ENCODE data around the gene POFUT1. TPM values are rescaled to one million over a fixed set of nuclear protein-coding genes. Genes with fewer than 3 reads are reported as not detected.
A peak's percentile ranks its signal among the peaks of the same experiment; 100 is the strongest.

POFUT1 gene
- polyA plus RNA-seq (2012; ENCODE audit: low read depth, missing spikeins): 10.7 TPM

DNA sequence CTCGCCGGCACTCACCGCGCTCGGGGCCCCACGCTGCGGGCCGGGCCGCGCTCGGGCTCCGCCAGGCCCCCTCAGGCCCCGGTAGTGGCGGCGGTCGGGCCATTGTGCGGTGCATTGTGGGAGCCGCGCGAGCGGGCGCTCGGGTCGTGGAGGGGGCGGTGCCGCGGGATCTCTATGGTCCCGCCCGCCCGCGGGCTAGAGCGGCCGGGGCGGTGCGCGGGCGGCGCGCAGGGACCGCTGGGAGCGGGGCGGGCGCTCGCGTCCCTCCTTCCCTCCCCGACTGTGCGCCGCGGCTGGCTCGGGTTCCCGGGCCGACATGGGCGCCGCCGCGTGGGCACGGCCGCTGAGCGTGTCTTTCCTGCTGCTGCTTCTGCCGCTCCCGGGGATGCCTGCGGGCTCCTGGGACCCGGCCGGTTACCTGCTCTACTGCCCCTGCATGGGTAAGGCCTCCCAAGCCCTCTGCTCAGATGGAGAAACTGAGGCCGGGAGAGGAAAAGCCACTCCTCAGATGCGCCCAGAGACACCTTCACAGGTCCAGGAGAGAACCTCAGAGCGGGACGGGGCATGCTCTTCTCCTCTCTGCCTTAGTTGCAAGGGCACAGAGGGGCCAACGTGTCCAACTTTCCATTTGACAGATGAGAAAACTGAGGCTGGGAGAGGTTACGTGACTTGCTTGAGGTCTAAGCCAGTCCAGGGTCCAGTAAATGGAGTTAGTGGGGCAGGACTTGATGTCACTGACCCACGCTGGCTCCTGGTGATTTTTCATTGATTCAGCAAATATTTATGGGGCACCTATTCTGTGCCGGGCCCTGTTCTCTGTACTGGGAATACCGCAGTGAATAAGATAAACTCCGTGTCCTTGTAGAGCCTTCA lies at the start of gene POFUT1, which contains the start of gene PLAGL2:
Gene POFUT1 (plus strand): TSS at position 255 of the 873 bp plus-strand sequence. CDS start 62 bp downstream, at position 317.
Gene PLAGL2 (minus strand): TSS at position 118 of the 873 bp plus-strand sequence. CDS start 5,565 bp downstream, outside the sequence.
- peak; percentile 54; the same call in 1 of the 2 replicates for TF ChIP-seq POLR2AphosphoS5 (IDR thresholded peaks at IDR 0.05; ENCODE audit: low read depth, low read length)
- no peak for TF ChIP-seq POU2F2 (IDR thresholded peaks at IDR 0.05; ENCODE audit: low read depth, low read length)
- peak; percentile 17 for TF ChIP-seq PAX5 (IDR thresholded peaks at IDR 0.05; ENCODE audit: insufficient read depth, low read length, severe bottlenecking)
- peak; percentile 91 for TF ChIP-seq TAF1 (IDR thresholded peaks at IDR 0.05; ENCODE audit: low read depth, low read length)
- peak; percentile 71; the same call in 1 of the 2 replicates for TF ChIP-seq POLR2A (IDR thresholded peaks at IDR 0.05; ENCODE audit: low read depth, low read length)
- FAIRE-seq (peak; percentile 77), DNase-seq (ENCODE audit: insufficient read length, low spot score) (peak; percentile 99)

DNA sequence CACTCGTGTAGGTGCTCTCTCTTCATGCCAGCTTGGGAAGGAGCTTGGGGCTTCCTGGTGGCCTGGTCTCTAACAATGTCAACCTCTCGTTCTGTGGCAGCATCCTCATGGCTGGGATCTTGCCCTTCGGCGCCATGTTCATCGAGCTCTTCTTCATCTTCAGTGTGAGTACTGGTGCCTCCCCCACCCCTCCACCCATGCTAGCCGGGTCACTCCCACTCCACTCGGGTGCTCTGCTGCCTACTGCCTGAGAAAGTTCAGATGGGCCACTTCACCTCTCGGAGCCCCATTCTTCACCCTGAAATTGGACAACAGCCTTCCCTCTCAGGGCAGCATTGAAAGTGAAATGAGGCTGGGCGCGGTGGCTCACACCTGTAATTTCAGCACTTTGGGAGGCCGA lies 49.3 kb upstream of the POFUT1 start:
- TF ChIP-seq PAX5 (IDR thresholded peaks at IDR 0.05; ENCODE audit: insufficient read depth, low read length, severe bottlenecking) (no peak), TAF1 (IDR thresholded peaks at IDR 0.05; ENCODE audit: low read depth, low read length) (no peak), SPI1 (IDR thresholded peaks at IDR 0.05; ENCODE audit: low read depth, low read length) (no peak), POLR2AphosphoS5 (IDR thresholded peaks at IDR 0.05; ENCODE audit: low read depth, low read length) (no peak), POLR2A (IDR thresholded peaks at IDR 0.05; ENCODE audit: low read depth, low read length) (no peak), POU2F2 (IDR thresholded peaks at IDR 0.05; ENCODE audit: low read depth, low read length) (no peak)
- FAIRE-seq (no peak), DNase-seq (ENCODE audit: insufficient read length, low spot score) (no peak)

DNA sequence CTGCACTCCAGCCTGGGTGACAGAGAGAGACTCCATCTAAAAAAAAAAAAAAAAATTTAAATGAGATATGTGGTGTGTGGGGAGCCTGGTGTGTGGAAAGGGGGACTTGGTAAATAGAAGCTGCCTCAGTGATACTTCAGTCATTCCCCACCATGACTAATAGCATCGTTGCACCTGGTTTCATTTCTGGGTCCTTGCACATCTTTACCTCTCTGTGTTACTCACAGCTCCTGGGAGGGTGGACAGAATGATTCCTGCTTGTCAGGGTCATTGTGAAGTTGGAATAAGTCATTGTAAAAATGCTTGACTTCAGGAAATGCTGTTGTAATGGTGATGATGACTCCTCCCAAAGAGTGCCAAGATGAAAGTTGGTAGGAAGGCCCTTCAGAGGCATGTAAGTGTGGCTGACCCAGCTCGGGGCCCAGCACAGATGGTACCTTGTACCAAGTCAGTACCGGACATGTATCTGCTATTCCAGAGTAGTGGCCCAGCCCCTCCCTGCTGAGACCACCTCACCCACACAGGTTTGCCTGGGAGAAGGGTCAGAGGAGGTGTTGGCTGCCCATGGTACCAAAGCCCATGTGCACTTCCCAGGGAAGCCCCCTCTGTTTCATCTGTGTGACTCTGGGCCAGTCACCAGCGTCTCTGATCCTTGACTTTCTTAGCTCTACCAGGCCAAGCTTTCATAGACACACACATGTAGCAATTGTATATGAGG lies 48.6 kb upstream of the POFUT1 start:
- TF ChIP-seq POLR2AphosphoS5 (IDR thresholded peaks at IDR 0.05; ENCODE audit: low read depth, low read length): 0 out of 2 replicates have a peak, but pooled peaks have one; percentile 20
- TF ChIP-seq TAF1 (IDR thresholded peaks at IDR 0.05; ENCODE audit: low read depth, low read length): no peak
- no peak for FAIRE-seq
- no peak for DNase-seq (ENCODE audit: insufficient read length, low spot score)

DNA sequence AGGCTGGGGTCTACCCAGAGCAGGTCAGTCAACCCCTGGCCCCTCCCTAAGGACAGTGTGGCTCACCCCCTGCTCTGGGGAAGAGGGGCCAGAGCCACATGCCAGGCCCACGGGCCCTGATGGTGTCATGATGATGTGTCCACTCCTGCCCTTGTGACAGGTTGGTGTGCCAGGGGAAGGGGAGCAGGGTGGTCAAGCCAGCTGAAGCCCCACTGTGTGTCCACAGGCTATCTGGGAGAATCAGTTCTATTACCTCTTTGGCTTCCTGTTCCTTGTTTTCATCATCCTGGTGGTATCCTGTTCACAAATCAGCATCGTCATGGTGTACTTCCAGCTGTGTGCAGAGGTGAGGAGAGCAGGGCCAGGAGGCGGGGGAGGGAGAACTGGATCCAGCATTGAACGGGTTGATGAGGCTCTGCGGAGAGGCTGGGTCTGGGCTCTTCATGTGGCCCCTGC lies 47.9 kb upstream of the POFUT1 start:
- no peak for FAIRE-seq
- DNase-seq (ENCODE audit: insufficient read length, low spot score): no peak
- no peak for TF ChIP-seq POLR2AphosphoS5 (IDR thresholded peaks at IDR 0.05; ENCODE audit: low read depth, low read length)
- TF ChIP-seq SPI1 (IDR thresholded peaks at IDR 0.05; ENCODE audit: low read depth, low read length): no peak
- no peak for TF ChIP-seq PAX5 (IDR thresholded peaks at IDR 0.05; ENCODE audit: insufficient read depth, low read length, severe bottlenecking)
- no peak for TF ChIP-seq POLR2A (IDR thresholded peaks at IDR 0.05; ENCODE audit: low read depth, low read length)
- no peak for TF ChIP-seq POU2F2 (IDR thresholded peaks at IDR 0.05; ENCODE audit: low read depth, low read length)
- no peak for TF ChIP-seq TAF1 (IDR thresholded peaks at IDR 0.05; ENCODE audit: low read depth, low read length)

DNA sequence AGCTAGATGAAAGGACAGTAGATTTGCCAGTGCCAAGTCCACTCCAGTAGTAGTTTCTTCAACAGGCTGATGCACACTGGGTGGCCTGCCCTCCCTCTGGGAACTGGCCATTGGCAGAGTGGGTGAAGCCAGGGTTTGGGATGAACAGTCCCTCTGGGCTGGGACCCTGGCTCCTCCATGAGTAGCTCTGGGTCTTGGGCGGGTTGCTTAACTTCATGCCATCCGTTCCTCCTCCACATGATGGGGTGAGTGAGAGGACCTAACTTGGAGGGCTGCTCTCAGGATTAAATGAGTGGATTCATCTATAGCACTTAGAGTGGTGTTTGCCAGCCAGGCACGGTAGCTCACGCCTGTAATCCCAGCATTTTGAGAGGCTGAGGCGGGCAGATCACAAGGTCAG lies 47.3 kb upstream of the POFUT1 start:
- no peak for TF ChIP-seq SPI1 (IDR thresholded peaks at IDR 0.05; ENCODE audit: low read depth, low read length)
- no peak for TF ChIP-seq POLR2AphosphoS5 (IDR thresholded peaks at IDR 0.05; ENCODE audit: low read depth, low read length)
- TF ChIP-seq TAF1 (IDR thresholded peaks at IDR 0.05; ENCODE audit: low read depth, low read length): no peak
- no peak for TF ChIP-seq POU2F2 (IDR thresholded peaks at IDR 0.05; ENCODE audit: low read depth, low read length)
- TF ChIP-seq POLR2A (IDR thresholded peaks at IDR 0.05; ENCODE audit: low read depth, low read length): no peak
- TF ChIP-seq PAX5 (IDR thresholded peaks at IDR 0.05; ENCODE audit: insufficient read depth, low read length, severe bottlenecking): no peak
- DNase-seq (ENCODE audit: insufficient read length, low spot score): no peak
- FAIRE-seq: no peak

DNA sequence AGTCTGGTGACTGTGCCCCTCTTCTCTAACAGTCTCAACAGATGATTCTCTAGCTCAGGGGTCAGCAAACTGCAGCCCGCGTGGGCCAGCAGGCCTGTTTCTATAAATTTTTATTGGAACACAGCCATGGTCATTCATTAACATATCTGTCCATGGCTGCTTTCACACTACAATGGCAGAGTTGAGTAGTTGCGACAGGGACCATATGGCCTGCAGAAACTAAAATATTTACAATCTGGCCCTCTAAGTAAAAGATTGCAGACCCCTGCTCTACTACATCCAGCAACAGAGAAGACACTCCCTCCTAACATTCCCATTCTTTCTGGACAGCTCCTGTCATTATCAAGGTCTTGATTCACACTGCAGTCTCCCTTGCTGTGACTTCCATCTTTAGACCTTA lies 45.3 kb upstream of the POFUT1 start:
- FAIRE-seq: no peak
- DNase-seq (ENCODE audit: insufficient read length, low spot score): no peak
- no peak for TF ChIP-seq SPI1 (IDR thresholded peaks at IDR 0.05; ENCODE audit: low read depth, low read length)
- TF ChIP-seq POU2F2 (IDR thresholded peaks at IDR 0.05; ENCODE audit: low read depth, low read length): no peak
- TF ChIP-seq POLR2A (IDR thresholded peaks at IDR 0.05; ENCODE audit: low read depth, low read length): no peak
- TF ChIP-seq POLR2AphosphoS5 (IDR thresholded peaks at IDR 0.05; ENCODE audit: low read depth, low read length): no peak
- TF ChIP-seq PAX5 (IDR thresholded peaks at IDR 0.05; ENCODE audit: insufficient read depth, low read length, severe bottlenecking): no peak
- TF ChIP-seq TAF1 (IDR thresholded peaks at IDR 0.05; ENCODE audit: low read depth, low read length): no peak

DNA sequence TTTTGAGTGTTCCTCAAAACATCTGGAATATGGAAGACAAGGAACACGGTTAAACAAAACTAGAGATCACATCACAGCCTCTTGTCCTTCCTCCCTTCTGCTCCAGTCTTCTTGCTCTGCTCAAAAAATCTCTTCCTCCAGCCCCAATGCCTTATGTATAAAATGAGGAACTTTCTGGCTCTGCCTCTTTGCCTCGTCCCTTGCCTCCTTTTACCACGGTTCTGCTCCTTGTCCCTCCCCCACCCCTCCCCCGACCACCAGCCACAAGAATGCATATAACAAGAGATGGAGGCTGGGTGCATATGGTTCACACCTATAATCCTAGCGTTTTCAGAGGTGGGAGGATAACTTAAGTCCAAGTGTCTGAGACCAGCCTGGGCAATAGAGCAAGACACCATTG lies 43.7 kb upstream of the POFUT1 start:
- no peak for FAIRE-seq
- TF ChIP-seq SPI1 (IDR thresholded peaks at IDR 0.05; ENCODE audit: low read depth, low read length): no peak
- TF ChIP-seq POLR2AphosphoS5 (IDR thresholded peaks at IDR 0.05; ENCODE audit: low read depth, low read length): no peak
- no peak for TF ChIP-seq PAX5 (IDR thresholded peaks at IDR 0.05; ENCODE audit: insufficient read depth, low read length, severe bottlenecking)
- no peak for TF ChIP-seq POLR2A (IDR thresholded peaks at IDR 0.05; ENCODE audit: low read depth, low read length)
- no peak for TF ChIP-seq POU2F2 (IDR thresholded peaks at IDR 0.05; ENCODE audit: low read depth, low read length)
- TF ChIP-seq TAF1 (IDR thresholded peaks at IDR 0.05; ENCODE audit: low read depth, low read length): no peak
- DNase-seq (ENCODE audit: insufficient read length, low spot score): no peak

DNA sequence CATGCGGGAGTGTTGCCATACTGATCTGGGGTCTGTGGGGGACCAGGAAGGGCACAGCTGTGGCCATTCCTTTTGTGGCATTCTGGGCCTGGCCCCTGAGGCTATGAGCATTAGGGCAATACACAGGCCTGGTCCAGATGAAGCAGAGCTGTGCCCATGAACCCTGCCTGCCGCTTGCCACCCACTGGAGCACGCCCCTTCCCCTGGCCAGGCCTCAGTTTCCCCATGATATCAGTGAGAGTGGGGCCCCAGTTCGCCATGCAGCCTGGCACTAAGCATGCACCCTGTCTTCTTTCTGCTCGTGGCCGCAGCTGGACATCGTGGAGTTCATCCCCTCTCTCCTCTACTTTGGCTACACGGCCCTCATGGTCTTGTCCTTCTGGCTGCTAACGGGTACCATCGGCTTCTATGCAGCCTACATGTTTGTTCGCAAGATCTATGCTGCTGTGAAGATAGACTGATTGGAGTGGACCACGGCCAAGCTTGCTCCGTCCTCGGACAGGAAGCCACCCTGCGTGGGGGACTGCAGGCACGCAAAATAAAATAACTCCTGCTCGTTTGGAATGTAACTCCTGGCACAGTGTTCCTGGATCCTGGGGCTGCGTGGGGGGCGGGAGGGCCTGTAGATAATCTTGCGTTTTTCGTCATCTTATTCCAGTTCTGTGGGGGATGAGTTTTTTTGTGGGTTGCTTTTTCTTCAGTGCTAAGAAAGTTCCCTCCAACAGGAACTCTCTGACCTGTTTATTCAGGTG lies 42.5 kb upstream of the POFUT1 start:
- DNase-seq (ENCODE audit: insufficient read length, low spot score): no peak
- TF ChIP-seq TAF1 (IDR thresholded peaks at IDR 0.05; ENCODE audit: low read depth, low read length) (no peak), POLR2A (IDR thresholded peaks at IDR 0.05; ENCODE audit: low read depth, low read length) (no peak), POLR2AphosphoS5 (IDR thresholded peaks at IDR 0.05; ENCODE audit: low read depth, low read length) (no peak), POU2F2 (IDR thresholded peaks at IDR 0.05; ENCODE audit: low read depth, low read length) (no peak), SPI1 (IDR thresholded peaks at IDR 0.05; ENCODE audit: low read depth, low read length) (no peak)
- no peak for FAIRE-seq
